ENCODE measurements around the gene TOX3. TPM values are rescaled to one million over a fixed set of nuclear protein-coding genes. Genes with fewer than 3 reads are reported as not detected.

TOX3 gene
- total RNA-seq, 1 experiment from 2014 or later: not detected

DNA sequence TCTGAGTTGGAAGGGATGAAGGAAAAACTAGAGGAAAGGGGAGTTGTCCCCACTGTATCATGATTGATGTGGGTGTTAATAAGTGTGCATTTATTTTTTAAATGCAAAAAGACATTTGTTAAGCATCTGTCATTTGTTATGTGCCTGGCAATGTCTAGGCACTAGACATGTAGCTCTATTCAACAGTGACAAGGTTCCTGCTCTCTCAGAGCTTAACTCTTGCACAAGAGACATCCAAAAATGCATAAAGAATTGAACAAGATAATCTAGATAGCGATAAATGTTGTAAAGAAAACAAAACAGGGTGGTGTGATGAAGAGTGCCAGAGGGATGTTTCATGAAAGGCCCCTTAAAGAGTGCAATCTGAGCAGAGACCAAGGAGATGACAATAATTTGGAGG is 148.9 kb downstream of the TOX3 start:
- DNase-seq (ENCODE audit: low spot score): no peak

GRCh38 chr16:52393448-52393847 is 153.5 kb downstream of the TOX3 start:
- no peak for DNase-seq (ENCODE audit: low spot score)

DNA sequence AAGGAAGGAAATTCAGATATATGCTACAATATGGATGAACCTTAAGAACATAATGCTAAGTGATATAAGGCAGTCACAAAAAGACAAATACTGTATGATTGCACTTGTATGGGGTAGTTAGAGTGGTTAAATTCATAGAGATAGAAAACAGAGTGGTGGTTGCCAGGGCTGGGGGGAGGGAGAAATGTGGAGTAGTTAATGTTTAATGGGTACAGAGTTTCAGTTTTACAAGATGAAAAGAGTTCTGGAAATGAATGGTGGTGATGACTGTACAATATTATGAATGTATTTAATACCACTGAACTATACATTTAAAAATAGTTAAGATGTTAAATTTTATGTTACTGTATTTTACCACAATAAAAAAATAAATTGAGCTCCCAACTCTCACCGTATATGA is 157.9 kb downstream of the TOX3 start:
- no peak for DNase-seq (ENCODE audit: low spot score)
